ENCODE results near the gene SPTB. TPM values are rescaled to one million over a fixed set of nuclear protein-coding genes. Genes with fewer than 3 reads are reported as not detected.

The SPTB gene
- total RNA-seq, 1 experiment from 2014 or later, result 0.13 TPM

GRCh38 chr14:64711039-64711438 lies 168.7 kb downstream of the SPTB start:
- H3K4me1 ChIP-seq (ENCODE audit: control insufficient read depth, insufficient read depth, low read length), result peaks cover 42% of the 10 kb centered on the region
- ChIA-PET POLR2A (no interaction called here), CTCF (no interaction called here)
- TF ChIP-seq CTCF (IDR thresholded peaks at IDR 0.05), result no peak
- no peak overlapping the region for H3K27ac ChIP-seq (ENCODE audit: low read length)
- no peaks in the 10 kb centered on the region for H3K27me3 ChIP-seq (ENCODE audit: control insufficient read depth, insufficient read depth, low read length)
- in situ Hi-C loops (cut with HindIII; ENCODE audit: low pct_unique_long_range_greater_than_20kb, low sequenced_read_pairs), result no loop called here
- no peaks in the 10 kb centered on the region; the same call in 1 of the 2 replicates for H3K36me3 ChIP-seq (ENCODE audit: control insufficient read depth, insufficient read depth, low read length)
- peaks cover 15% of the 10 kb centered on the region; the same call in 1 of the 2 replicates for H3K9me3 ChIP-seq (ENCODE audit: control insufficient read depth, insufficient read depth, low read depth, low read length)
- H3K4me3 ChIP-seq (ENCODE audit: low read depth in 2 of 2, low read length in 2 of 2), result no peak overlapping the region
- DNase-seq (ENCODE audit: low read depth, low spot score), result no peak
- ATAC-seq, result no peak
- intact Hi-C loops (cut with micrococcal nuclease; ENCODE audit: unreplicated experiment), result no loop called here
- BruUV-seq (replicated peaks), result no TSS peak

GRCh38 chr14:64709126-64709525 lies 170.6 kb downstream of the SPTB start:
- H3K27me3 ChIP-seq (ENCODE audit: control insufficient read depth, insufficient read depth, low read length), result no peaks in the 10 kb centered on the region
- H3K9me3 ChIP-seq (ENCODE audit: control insufficient read depth, insufficient read depth, low read depth, low read length), result peaks cover 15% of the 10 kb centered on the region; the same call in 1 of the 2 replicates
- in situ Hi-C loops (cut with HindIII; ENCODE audit: low pct_unique_long_range_greater_than_20kb, low sequenced_read_pairs) (no loop called here), intact Hi-C loops (cut with micrococcal nuclease; ENCODE audit: unreplicated experiment) (loop anchor here (5.0 kb wide), 1 partner anchor 53 kb away; no protein-coding TSS in a partner anchor)
- no peak overlapping the region for H3K4me3 ChIP-seq (ENCODE audit: low read depth in 2 of 2, low read length in 2 of 2)
- TF ChIP-seq, protein P1, sequence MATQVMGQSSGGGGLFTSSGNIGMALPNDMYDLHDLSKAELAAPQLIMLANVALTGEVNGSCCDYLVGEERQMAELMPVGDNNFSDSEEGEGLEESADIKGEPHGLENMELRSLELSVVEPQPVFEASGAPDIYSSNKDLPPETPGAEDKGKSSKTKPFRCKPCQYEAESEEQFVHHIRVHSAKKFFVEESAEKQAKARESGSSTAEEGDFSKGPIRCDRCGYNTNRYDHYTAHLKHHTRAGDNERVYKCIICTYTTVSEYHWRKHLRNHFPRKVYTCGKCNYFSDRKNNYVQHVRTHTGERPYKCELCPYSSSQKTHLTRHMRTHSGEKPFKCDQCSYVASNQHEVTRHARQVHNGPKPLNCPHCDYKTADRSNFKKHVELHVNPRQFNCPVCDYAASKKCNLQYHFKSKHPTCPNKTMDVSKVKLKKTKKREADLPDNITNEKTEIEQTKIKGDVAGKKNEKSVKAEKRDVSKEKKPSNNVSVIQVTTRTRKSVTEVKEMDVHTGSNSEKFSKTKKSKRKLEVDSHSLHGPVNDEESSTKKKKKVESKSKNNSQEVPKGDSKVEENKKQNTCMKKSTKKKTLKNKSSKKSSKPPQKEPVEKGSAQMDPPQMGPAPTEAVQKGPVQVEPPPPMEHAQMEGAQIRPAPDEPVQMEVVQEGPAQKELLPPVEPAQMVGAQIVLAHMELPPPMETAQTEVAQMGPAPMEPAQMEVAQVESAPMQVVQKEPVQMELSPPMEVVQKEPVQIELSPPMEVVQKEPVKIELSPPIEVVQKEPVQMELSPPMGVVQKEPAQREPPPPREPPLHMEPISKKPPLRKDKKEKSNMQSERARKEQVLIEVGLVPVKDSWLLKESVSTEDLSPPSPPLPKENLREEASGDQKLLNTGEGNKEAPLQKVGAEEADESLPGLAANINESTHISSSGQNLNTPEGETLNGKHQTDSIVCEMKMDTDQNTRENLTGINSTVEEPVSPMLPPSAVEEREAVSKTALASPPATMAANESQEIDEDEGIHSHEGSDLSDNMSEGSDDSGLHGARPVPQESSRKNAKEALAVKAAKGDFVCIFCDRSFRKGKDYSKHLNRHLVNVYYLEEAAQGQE (IDR thresholded peaks at IDR 0.05; ENCODE audit: insufficient read depth in 1 of 2, low read depth in 2 of 2, low read length in 1 of 2), result no peak
- no peak for TF ChIP-seq SIN3A (IDR thresholded peaks at IDR 0.05; ENCODE audit: borderline replicate concordance, insufficient read depth, low read depth, low read length)
- TF ChIP-seq POLR2AphosphoS5 (IDR thresholded peaks at IDR 0.05; ENCODE audit: low read depth, low read length), result no peak
- TF ChIP-seq CTCF (IDR thresholded peaks at IDR 0.05), result no peak
- no peak for TF ChIP-seq TCF7L2 (IDR thresholded peaks at IDR 0.05; ENCODE audit: low read depth, low read length)
- POLR2A ChIA-PET, result interaction anchor here (0.6 kb wide), 2 partner anchors 50 to 62 kb away, joined by 4 to 6 read pairs; no protein-coding TSS in a partner anchor
- CTCF ChIA-PET, result no interaction called here
- no TSS peak for BruUV-seq (replicated peaks)
- ATAC-seq (no peak), DNase-seq (ENCODE audit: low read depth, low spot score) (no peak)
- H3K4me1 ChIP-seq (ENCODE audit: control insufficient read depth, insufficient read depth, low read length), result peaks cover 38% of the 10 kb centered on the region
- no peaks in the 10 kb centered on the region; the same call in none of the 2 replicates for H3K36me3 ChIP-seq (ENCODE audit: control insufficient read depth, insufficient read depth, low read length)
- H3K27ac ChIP-seq (ENCODE audit: low read length), result peak overlapping the region; percentile 72
